Hematopoietic multipotent progenitor cell (in vitro differentiated cells): ENCODE results near the gene DNAJC5G. TPM values are rescaled to one million over a fixed set of nuclear protein-coding genes. Genes with fewer than 3 reads are reported as not detected.

ENCODE experiments used
- DNase-seq, 3 donors: peaks; one replicate each; pipeline ENCODE4 v3.0.0-alpha.2; 2011 to 2015; ENCODE audit warnings: low read depth in 2 of 3, low spot score in 2 of 3
- total RNA-seq: library from RNA; depleted of rRNA; stranded (reverse); fragments of >200 nt; gene quantifications from one replicate; pipeline ENCODE4 v1.2.3, GENCODE V29; 2012

Gene DNAJC5G, protein sequence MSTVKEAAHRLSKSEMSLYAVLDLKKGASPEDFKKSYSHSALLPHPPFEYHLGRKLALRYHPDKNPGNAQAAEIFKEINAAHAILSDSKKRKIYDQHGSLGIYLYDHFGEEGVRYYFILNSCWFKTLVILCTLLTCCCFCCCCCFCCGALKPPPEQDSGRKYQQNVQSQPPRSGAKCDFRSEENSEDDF
- total RNA-seq: not detected

DNA sequence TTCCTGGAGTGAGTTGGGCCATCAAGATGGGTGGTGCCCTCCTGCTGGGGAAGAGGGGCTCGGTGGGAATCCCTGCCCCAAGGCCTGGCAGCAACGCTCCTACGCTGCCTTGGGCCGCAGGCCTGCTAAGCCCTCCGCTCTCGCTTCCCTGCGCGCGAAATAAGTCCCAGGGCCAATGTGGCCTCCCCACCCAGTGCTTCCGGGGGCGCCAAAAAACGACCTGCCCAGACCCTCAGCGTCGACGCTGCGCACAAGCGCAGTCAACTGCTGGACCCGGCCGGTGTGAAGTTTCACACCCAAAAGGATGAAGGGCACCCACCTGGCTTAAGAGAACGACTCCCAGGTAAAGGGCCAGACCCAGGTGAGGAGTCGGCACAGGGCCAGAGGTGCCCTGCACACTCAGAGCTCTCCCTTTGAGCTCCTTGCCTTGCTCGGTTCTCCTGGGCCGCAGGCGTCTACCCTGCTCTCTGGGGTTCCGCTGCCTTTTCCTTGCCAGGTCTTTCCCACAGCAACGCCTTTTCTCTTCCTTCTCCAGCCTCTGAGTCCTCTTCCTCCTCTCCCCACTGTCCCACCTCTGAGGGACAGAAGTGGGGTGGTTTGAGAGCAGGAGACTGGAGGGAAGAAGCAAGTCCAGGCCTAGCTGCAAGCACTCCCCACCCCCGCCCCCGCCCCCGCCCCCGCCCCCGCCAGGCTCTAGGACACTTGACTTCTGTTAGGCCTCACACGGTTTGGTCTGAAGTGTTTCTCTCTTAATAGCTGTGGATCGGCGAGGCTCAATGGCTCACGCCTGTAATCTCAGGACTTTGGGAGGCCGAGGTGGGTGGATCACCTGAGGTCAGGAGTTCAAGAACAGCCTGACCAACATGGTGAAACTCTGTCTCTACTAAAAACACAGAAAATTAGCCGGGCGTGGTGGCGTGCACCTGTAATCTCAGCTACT is at the start of gene DNAJC5G:
DNAJC5G (plus strand) TSS at position 223 of the 940 bp plus-strand sequence. CDS start 1,296 bp downstream, outside the sequence.
- no peak for DNase-seq

DNA sequence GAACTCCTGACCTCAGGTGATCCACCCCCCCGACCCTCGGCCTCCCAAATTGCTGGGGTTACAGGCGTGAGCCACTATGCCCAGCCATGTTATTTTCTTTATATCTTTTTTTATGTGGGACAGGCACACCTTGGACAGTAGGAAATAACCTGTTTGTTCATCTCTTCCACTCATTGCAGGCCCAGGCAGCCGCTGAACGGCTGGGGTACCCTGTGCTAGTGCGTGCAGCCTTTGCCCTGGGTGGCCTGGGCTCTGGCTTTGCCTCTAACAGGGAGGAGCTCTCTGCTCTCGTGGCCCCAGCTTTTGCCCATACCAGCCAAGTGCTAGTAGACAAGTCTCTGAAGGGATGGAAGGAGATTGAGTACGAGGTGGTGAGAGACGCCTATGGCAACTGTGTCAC is 49.7 kb upstream of the DNAJC5G start:
- no peak for DNase-seq

DNA sequence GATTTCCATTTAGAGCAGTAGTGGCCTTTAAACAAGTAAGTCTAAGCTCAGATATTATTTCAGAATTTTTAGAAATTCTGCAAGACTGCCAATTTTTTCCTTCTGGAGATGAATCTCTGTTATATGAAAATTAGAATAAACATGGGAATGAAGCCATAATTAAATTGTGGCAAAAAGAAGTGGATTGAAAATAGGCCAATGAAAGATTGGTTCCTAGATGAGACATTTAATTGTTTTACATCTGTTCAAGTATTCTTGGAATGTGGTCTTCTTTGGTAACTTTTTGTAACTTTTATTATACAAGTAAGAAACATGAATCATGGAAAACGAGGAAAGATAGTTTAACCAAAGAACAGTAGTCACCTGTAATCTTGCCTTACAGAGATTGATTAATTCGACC is 47.7 kb upstream of the DNAJC5G start:
- DNase-seq: no peak

DNA sequence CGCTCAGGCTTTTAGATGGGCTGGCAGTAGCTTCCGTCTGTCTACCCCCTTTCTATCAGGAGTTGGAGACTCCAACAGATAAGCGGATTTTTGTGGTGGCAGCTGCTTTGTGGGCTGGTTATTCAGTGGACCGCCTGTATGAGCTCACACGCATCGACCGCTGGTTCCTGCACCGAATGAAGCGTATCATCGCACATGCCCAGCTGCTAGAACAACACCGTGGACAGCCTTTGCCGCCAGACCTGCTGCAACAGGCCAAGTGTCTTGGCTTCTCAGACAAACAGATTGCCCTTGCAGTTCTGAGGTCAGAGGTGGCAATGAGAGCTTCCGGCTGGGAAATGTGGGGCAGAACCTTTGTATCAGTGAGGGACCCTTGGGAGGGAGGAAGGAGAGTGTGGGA is 43.3 kb upstream of the DNAJC5G start:
- DNase-seq: no peak

DNA sequence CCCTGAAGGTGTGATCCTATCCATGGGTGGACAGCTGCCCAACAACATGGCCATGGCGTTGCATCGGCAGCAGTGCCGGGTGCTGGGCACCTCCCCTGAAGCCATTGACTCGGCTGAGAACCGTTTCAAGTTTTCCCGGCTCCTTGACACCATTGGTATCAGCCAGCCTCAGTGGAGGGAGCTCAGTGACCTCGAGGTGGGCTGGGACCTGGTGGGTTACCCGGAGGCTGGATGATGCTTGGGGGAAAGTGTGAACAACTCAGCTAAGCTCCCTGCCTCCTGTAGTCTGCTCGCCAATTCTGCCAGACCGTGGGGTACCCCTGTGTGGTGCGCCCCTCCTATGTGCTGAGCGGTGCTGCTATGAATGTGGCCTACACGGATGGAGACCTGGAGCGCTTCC is 41.9 kb upstream of the DNAJC5G start:
- no peak for DNase-seq

DNA sequence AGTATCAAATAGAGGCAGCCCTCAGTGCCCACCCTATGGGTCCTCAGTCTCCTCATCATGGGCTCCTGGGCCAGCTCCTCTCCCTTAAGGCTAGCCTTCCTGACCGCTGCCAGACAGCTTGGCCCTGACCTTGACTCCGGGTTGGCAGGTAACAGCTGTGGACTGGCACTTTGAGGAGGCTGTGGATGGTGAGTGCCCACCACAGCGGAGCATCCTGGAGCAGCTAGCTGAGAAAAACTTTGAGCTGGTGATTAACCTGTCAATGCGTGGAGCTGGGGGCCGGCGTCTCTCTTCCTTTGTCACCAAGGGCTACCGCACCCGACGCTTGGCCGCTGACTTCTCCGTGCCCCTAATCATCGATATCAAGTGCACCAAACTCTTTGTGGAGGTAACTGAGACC is 39.1 kb upstream of the DNAJC5G start:
- DNase-seq: no peak

DNA sequence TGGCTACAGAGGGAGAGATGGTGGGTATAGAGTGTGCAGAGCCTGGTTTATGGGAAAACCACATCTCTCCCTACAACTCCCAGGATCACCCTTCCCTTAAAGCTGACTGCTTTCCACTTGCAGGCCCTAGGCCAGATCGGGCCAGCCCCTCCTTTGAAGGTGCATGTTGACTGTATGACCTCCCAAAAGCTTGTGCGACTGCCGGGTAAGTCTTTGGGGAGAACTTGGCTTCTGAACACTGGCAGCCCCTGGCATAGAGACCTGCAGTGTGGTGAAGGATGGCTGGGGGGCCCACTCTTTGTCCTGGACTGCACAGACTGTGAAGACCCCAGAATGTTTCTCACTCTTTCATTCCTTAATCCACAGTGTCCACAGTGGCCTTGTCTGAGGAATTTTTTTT is 38.6 kb upstream of the DNAJC5G start:
- DNase-seq: no peak

DNA sequence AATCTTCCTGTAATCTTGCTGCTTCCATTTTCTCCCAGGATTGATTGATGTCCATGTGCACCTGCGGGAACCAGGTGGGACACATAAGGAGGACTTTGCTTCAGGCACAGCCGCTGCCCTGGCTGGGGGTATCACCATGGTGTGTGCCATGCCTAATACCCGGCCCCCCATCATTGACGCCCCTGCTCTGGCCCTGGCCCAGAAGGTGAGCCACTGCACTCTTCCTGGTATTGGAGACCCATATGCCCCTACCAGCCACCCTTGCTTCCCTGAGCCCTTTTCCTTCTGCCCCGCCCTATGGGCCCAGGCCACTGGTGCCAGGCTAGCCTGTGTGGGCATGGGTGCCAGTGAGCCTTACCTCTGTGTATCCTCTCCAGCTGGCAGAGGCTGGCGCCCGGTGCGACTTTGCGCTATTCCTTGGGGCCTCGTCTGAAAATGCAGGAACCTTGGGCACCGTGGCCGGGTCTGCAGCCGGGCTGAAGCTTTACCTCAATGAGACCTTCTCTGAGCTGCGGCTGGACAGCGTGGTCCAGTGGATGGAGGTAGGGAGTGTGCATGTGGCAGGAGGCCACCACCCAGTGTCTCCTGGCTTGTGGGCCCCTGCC is 37.8 kb upstream of the DNAJC5G start:
- no peak for DNase-seq

DNA sequence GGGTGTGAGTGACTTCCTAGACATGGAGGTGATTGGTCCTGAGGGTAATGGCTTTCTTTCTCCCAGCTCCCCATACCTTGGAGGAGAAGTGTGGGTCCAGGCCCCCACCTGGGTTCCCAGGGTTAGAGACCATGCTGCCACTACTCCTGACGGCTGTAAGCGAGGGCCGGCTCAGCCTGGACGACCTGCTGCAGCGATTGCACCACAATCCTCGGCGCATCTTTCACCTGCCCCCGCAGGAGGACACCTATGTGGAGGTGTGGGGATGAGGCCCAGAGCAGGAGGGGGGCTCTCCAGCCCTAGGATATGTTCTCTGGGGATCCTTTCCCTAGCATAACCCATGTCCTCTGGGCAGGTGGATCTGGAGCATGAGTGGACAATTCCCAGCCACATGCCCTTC is 36.3 kb upstream of the DNAJC5G start:
- no peak for DNase-seq

DNA sequence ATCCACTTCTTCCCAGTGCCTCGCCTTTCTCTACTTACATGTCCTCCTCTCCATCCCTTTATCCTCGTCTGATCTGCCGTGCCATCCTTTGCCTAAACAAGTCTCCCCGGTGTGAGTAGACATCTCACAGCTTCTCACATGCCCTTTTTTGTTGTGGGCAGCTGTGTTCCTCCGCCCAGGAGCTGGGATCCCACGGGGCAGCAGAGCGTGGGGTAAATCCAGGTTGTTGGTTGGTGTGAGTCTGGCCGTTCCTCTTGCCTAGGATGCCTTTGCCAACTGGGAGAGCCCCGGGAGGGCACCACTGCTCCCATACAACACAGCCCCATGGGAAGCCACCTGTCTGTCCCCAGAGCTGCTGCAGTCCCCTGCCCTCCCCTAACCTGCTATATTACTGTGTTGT is 34.8 kb upstream of the DNAJC5G start:
- DNase-seq: no peak

DNA sequence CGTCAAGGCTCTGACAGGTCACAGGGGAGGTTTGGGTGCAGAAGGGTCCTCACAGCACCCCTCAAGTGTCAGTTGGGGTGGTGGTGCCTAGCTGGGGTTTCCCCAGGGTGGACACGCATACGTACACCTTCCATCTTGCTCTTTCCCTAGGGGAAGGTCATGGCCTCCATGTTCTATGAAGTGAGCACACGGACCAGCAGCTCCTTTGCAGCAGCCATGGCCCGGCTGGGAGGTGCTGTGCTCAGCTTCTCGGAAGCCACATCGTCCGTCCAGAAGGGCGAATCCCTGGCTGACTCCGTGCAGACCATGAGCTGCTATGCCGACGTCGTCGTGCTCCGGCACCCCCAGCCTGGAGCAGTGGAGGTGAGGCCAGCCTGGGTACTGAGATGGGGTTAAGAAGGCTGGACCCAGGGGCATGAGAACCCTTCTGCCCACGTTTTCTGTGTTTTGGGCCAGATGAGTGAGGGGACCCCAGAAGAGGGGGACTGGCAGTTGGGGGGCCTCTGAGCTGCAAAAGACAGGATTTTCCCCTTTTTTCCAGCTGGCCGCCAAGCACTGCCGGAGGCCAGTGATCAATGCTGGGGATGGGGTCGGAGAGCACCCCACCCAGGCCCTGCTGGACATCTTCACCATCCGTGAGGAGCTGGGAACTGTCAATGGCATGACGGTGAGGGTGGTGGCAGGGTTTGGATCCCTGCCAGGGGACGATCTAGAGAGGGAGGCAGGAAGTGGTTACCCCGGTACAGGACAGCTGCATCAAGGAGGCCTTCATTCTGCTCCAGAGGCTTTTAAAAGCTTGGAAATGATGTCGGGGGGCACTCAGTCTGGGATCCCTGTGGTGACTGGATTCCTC is 33.2 kb upstream of the DNAJC5G start:
- no peak for DNase-seq

DNA sequence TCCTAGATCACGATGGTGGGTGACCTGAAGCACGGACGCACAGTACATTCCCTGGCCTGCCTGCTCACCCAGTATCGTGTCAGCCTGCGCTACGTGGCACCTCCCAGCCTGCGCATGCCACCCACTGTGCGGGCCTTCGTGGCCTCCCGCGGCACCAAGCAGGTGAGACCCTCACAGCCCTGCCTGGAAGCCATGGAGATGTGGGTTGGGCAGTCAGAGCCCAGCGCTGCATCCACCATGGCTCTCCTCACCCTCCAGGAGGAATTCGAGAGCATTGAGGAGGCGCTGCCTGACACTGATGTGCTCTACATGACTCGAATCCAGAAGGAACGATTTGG is 32.6 kb upstream of the DNAJC5G start:
- DNase-seq: no peak

DNA sequence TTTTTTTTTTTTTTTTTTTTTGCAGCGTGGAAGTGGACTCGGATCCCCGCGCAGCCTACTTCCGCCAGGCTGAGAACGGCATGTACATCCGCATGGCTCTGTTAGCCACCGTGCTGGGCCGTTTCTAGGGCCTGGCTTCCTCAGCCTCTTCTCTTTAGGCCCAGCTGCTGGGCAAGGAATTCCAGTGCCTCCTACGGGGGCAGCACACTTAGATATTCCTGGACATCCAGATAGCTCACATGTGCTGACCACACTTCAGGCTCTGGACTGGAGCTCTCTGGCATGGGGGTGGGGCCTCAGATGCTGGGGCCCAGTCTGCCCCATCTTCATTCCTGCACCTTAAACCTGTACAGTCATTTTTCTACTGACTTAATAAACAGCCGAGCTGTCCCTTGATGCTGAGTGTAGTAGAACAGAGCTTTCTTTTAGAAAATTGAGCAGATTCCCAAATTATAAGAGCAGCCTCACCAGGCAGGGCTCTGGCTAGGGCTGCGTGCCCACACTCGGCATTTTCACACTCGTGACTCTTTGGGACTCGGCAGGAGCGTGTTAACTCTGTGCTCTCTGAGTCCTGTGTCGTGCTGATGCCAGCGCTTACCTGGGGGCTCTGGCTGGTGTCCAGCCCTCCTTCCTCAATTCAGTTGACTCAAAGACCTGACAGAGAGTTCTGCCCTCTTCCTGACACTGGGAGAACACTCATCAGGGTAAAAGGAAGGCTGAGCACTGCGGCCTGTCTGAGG is 31.7 kb upstream of the DNAJC5G start:
- no peak for DNase-seq

DNA sequence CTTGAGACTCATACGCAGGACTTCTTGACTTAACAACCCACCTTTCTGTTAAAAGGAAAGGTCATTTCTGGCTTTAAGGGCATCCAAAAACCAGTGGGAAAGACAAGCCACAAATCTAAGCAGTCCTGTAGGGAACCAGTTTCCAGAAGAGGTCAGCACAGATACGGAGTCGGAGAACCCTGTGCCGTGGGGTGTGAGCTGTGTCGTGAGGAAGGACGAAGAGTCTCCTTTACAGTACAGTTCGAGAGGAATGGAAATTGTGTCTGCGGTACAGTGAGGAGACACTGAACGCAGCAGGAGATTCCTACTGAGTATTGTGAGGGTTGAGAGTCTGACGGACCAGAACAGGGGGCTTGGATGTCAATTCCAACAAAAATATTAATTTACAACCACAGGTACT is 30.1 kb upstream of the DNAJC5G start:
- DNase-seq: no peak

DNA sequence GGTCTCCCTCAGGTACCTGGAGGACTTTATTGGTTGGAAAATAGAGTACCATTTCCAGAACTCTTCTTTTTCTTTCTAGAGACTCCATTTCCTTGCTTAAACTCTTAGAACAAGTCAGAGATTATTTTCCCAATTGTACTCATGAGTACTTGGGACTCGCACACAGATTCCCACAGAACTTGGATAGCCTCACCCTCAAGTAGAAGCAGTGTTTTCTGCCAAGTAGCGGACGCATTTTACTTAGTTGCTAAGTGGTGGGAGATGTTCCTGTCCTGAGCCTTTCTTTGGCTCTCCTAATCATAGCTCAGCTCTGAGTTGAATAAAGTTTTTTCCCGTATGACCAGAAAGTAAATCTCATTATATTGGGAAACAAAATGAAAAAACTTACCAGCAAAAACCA is 29.6 kb upstream of the DNAJC5G start:
- no peak for DNase-seq

DNA sequence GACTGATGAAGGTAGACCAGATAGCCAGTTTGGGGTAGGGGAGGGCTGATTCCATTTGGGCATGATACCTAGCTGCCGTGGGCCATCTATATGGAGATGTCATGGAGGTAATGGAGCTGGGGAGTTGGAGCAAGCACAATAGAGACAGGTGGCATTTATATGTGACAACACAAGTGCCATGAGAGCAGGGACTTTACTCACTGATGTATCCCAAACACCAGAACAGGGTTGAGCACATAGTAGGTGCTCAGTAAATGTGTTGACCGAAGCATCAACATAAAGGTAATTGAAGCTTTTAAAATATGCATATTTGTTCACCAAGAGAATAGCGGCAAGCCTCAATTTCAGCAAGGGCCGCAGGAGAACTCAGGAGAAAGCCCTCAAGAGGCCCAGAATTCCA is 27.3 kb upstream of the DNAJC5G start:
- DNase-seq: no peak

DNA sequence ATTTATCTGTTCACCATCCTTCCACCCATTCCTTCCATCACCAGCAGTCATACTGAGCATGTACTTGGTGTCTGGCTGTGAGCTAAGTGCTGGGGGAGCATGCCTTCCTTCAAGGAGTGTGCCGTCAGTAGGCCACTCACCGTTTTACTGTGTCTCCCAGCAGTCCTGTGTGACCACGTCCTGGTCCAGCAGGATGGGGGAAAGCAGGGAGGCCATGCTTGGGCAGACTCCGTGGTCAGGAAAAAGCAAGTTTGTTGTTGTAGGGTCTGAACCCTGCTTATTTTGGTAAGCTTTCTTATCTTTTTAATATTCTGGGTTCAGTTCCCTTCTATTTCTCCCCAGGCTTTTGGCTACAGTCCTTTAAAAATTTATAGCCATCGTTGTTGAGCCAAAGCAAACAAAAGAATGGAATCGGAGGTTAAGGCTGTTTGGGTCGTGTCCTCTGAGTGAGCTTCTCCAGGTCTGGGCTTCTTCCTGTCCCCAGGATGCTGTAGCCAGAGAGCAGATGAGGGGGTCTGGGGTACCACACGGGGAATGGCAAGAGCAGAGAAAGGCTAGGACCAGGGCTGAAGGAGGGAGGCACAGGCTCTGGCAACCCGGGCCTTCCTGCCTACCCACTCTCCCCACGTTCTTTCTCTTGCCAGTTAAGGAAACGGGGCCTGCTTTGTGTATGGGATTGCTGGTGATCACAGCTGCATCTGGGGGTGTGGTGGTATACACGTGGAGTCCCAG is 25.9 kb upstream of the DNAJC5G start:
- DNase-seq: no peak

DNA sequence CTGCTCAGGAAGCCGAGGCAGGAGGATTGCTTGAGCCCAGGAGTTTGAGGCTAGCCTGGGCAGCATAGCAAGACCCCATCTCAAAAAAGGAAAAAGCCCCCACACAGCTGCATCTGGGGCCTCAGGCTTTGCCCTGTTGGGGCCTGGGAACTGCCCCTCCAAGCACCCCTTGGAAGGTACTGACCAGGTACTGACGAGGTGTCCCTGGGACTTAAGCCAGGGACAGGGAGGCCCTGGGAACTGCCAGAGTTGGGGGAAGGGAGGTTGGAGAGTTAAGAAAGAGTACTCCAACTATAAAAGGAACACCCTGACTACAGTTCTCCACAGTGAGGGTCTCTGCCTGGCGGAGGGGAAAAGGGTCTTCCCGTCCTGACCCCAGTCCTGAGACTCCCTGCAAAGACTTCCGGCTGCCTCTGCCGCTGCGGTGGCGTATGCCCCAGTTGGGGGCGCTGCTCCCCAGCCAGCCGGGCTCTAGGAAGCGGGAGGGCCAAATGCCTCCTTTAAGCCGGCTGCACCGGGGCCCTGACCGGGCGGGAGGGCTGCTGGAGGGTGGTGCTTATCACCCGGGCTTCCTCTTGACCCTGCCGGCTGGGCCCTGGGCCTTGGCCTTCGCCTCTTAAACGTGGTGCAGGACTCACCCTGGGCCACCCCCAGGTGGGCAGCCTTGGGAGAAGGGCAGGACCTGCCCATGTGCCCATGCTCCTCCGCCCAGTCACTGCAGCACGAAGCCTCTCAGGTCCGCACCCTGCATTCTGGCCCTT is 25.2 kb upstream of the DNAJC5G start:
- DNase-seq: peak in 2 of 3 donors; percentile 64 to 76
